GM23248 (cell line): Measurements from ENCODE around the gene ABHD6.

Source experiments
- EZH2 ChIP-seq: fragments of 200-600 bp; sonication (generic); IDR thresholded peaks from 2 replicates; pipeline ENCODE4 v1.6.1; 2018; ENCODE audit warnings: antibody characterized with exemption, mild to moderate bottlenecking; ENCODE audit not compliant: insufficient read depth, poor library complexity, severe bottlenecking
- EZH2phosphoT487 ChIP-seq: fragments of 200-600 bp; sonication (generic); IDR thresholded peaks from 2 replicates; pipeline ENCODE4 v1.6.1; 2018; ENCODE audit warnings: antibody characterized with exemption, moderate library complexity, mild to moderate bottlenecking, low read depth; ENCODE audit not compliant: insufficient read depth

DNA sequence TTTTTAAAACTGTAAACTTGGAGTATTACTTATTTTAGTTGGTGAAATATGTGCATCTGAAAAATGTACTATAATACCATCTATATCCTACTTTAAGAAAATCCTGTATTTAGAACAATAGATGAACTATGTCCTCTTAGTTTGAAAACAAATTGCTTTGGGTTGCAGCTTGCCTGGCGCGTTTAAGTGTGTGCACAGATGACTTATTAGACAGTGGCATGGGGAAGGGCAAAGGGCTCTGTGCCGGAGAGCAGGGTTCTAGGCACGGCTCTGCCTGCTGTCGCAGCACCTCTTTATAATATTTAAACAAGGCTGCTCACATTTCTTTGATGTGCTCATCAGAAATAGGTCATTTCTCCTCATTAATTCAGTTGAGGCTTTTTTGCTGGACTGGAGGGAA is 105.1 kb downstream of the ABHD6 start:
- no peak for TF ChIP-seq EZH2phosphoT487
- no peak for TF ChIP-seq EZH2
